DOHH2 (cell line): Measurements from ENCODE around the gene PFKL.

Experiments
- CTCF ChIP-seq: fragments of 200-600 bp; sonication (generic); IDR thresholded peaks from one replicate; pipeline ENCODE4 v1.5.1; 2014; ENCODE audit warnings: antibody characterized with exemption, mild to moderate bottlenecking, low read depth, low read length; ENCODE audit not compliant: poor library complexity, severe bottlenecking
- EZH2phosphoT487 ChIP-seq: fragments of 200-600 bp; sonication (generic); IDR thresholded peaks from 2 replicates; pipeline ENCODE4 v1.6.1; 2017; ENCODE audit warnings: borderline replicate concordance, mild to moderate bottlenecking, antibody characterized with exemption, low read length, moderate library complexity, mixed read lengths

- no peak for TF ChIP-seq CTCF
- no peak for TF ChIP-seq EZH2phosphoT487
Observed at GRCh38 chr21:44317241-44317782, 17.5 kb downstream of the PFKL start.
